ENCODE measurements around the gene FEN1. TPM values are rescaled to one million over a fixed set of nuclear protein-coding genes. Genes with fewer than 3 reads are reported as not detected.

Gene FEN1
- total RNA-seq, 1 donor from 2014 or later = 13.8 TPM

- Mint-ChIP-seq H3K4me1 (ENCODE audit: low read depth, unreplicated experiment) (peaks cover 25% of the 10 kb centered on the region), H3K36me3 (ENCODE audit: low read depth, unreplicated experiment) (no peaks in the 10 kb centered on the region), H3K9me3 (ENCODE audit: unreplicated experiment) (no peaks in the 10 kb centered on the region), H3K27me3 (ENCODE audit: low read depth, unreplicated experiment) (no peaks in the 10 kb centered on the region), H3K4me3 (ENCODE audit: unreplicated experiment) (peak overlapping the region; percentile 89), H3K27ac (ENCODE audit: unreplicated experiment) (peak overlapping the region; percentile 92)
- no peaks in the 10 kb centered on the region for H3K9me3 ChIP-seq (ENCODE audit: insufficient read depth, low read depth, low read length)
- peak overlapping the region; percentile 62 for H3K4me3 ChIP-seq (ENCODE audit: insufficient read depth, low read depth, low read length)
- peaks cover 32% of the 10 kb centered on the region for H3K4me1 ChIP-seq (ENCODE audit: insufficient read depth, low read length)
- H3K27ac ChIP-seq (ENCODE audit: low read depth, low read length) = peak overlapping the region; percentile 49
- H4K20me1 ChIP-seq (ENCODE audit: insufficient read depth, low read length) = peaks cover 33% of the 10 kb centered on the region
- H2AFZ ChIP-seq (ENCODE audit: low read depth, low read length) = peak overlapping the region; percentile 75
- DNase-seq (ENCODE audit: low read depth) = no peak
- no peaks in the 10 kb centered on the region for H3K27me3 ChIP-seq (ENCODE audit: insufficient read depth, low read length)
- H3K4me2 ChIP-seq (ENCODE audit: low read length) = peak overlapping the region; percentile 89
- H3K9ac ChIP-seq (ENCODE audit: low read length) = peak overlapping the region; percentile 86
- peaks cover 39% of the 10 kb centered on the region for H3K79me2 ChIP-seq (ENCODE audit: insufficient read depth, low read length)
- no peak for TF ChIP-seq CTCF (IDR thresholded peaks at IDR 0.05; ENCODE audit: insufficient read depth, low read depth, low read length)
- no peak for TF ChIP-seq EZH2 (IDR thresholded peaks at IDR 0.05; ENCODE audit: insufficient read depth, low read length)
- no peak for FAIRE-seq
- no peaks in the 10 kb centered on the region for H3K36me3 ChIP-seq (ENCODE audit: insufficient read depth, low read length)
These were observed 34.3 kb downstream of the FEN1 start for GRCh38 chr11:61826930-61827570.

- H3K9me3 Mint-ChIP-seq (ENCODE audit: unreplicated experiment) = no peaks in the 10 kb centered on the region
- peaks cover 25% of the 10 kb centered on the region for H3K4me1 Mint-ChIP-seq (ENCODE audit: low read depth, unreplicated experiment)
- H2AFZ ChIP-seq (ENCODE audit: low read depth, low read length) = peak within 1 kb of the TSS; percentile 75
- peaks cover 2% of the 10 kb centered on the region for H3K36me3 Mint-ChIP-seq (ENCODE audit: low read depth, unreplicated experiment)
- no peaks in the 10 kb centered on the region for H3K27me3 Mint-ChIP-seq (ENCODE audit: low read depth, unreplicated experiment)
- peak within 1 kb of the TSS; percentile 83 for H3K4me3 ChIP-seq (ENCODE audit: insufficient read depth, low read depth, low read length)
- no peaks in the 10 kb centered on the region for H3K27me3 ChIP-seq (ENCODE audit: insufficient read depth, low read length)
- H3K9ac ChIP-seq (ENCODE audit: low read length) = peak within 1 kb of the TSS; percentile 86
- H3K27ac Mint-ChIP-seq (ENCODE audit: unreplicated experiment) = peak within 1 kb of the TSS; percentile 93
- H3K79me2 ChIP-seq (ENCODE audit: insufficient read depth, low read length) = peaks cover 46% of the 10 kb centered on the region
- H4K20me1 ChIP-seq (ENCODE audit: insufficient read depth, low read length) = peaks cover 40% of the 10 kb centered on the region
- H3K36me3 ChIP-seq (ENCODE audit: insufficient read depth, low read length) = no peaks in the 10 kb centered on the region
- peak within 1 kb of the TSS; percentile 92 for H3K4me3 Mint-ChIP-seq (ENCODE audit: unreplicated experiment)
- no peaks in the 10 kb centered on the region for H3K9me3 ChIP-seq (ENCODE audit: insufficient read depth, low read depth, low read length)
- FAIRE-seq (no peak), DNase-seq (ENCODE audit: low read depth) (peak; percentile 94)
- peak within 1 kb of the TSS; percentile 49 for H3K27ac ChIP-seq (ENCODE audit: low read depth, low read length)
- H3K4me2 ChIP-seq (ENCODE audit: low read length) = peak within 1 kb of the TSS; percentile 89
- H3K4me1 ChIP-seq (ENCODE audit: insufficient read depth, low read length) = peaks cover 32% of the 10 kb centered on the region
- TF ChIP-seq CTCF (IDR thresholded peaks at IDR 0.05; ENCODE audit: insufficient read depth, low read depth, low read length) (no peak), EZH2 (IDR thresholded peaks at IDR 0.05; ENCODE audit: insufficient read depth, low read length) (no peak)
These were observed 35.1 kb downstream of the FEN1 start, which contains the start of gene FADS2 for GRCh38 chr11:61827571-61828378. FADS2 (plus strand) TSS chr11:61828300; CDS start chr11:61828391, 91 bp downstream.
